Mucosa of gallbladder (tissue), 1 donor: ENCODE measurements around the gene HYAL1. TPM values are rescaled to one million over a fixed set of nuclear protein-coding genes. Genes with fewer than 3 reads are reported as not detected.
A peak's percentile ranks its signal among the peaks of the same experiment; 100 is the strongest.
"Not testable (repeated sequence)": the region's sequence is repeated elsewhere in the genome, so short reads cannot be mapped to it uniquely, and the experiment has no call there.

Experiments
- DNase-seq: peaks from one replicate; pipeline ENCODE4 v3.0.0-alpha.2; 2020; ENCODE audit warnings: low spot score
- total RNA-seq: library from RNA; stranded (reverse); gene quantifications from one replicate; pipeline ENCODE4 v1.2.1, GENCODE V29; 2021
- donor health status: DM: no; HTN: no; CAD: no.

Gene HYAL1
- total RNA-seq, 1 donor from 2014 or later, result 82.4 TPM

DNA sequence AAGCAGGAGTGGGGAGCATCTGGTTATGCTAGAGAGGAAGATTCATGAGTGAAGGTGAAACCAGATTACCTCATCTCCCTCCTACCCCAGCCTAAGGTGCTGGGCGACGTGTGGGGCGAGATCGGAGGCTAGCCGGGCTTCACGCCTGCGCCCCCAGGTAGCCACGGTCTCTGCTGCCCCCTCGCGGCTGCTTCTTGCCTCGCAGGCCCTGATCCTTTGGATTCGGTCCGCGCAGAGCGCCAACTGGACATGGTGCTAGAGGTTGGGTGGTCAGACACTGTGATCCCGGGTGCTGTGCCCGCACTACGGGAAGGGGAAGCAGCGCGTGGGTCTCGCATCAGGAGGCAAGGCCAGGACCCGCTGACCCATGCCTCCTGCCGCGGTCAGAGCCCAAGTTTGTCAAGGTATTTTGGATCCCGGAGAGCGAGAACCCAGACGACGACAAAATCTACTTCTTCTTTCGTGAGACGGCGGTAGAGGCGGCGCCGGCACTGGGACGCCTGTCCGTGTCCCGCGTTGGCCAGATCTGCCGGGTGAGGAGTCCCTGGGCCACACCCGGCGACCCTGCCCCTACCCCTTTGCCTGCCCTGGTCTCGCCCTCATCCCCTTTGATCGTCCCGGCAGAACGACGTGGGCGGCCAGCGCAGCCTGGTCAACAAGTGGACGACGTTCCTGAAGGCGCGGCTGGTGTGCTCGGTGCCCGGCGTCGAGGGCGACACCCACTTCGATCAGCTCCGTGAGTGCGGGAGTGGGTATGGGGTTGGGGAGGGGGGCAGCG, 30.3 kb downstream of the HYAL1 start:
- DNase-seq, result peak; percentile 85

DNA sequence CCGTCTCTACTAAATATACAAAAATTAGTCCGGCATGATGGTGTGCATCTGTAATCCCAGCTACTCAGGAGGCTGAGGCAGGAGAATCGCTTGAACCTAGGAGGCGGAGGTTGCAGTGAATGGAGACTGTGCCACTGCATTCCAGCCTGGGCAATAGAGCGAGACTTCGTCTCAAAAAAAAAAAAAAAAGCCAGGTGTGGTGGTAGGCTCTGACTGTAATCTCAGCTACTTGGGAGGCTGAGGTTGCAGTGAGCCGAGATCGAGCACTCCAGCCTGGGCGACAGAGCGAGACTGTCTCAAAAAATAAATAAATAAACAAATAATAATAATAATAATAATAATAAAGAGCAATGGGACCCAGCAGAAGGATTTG, 30.9 kb downstream of the HYAL1 start:
- not testable (repeated sequence) for DNase-seq

DNA sequence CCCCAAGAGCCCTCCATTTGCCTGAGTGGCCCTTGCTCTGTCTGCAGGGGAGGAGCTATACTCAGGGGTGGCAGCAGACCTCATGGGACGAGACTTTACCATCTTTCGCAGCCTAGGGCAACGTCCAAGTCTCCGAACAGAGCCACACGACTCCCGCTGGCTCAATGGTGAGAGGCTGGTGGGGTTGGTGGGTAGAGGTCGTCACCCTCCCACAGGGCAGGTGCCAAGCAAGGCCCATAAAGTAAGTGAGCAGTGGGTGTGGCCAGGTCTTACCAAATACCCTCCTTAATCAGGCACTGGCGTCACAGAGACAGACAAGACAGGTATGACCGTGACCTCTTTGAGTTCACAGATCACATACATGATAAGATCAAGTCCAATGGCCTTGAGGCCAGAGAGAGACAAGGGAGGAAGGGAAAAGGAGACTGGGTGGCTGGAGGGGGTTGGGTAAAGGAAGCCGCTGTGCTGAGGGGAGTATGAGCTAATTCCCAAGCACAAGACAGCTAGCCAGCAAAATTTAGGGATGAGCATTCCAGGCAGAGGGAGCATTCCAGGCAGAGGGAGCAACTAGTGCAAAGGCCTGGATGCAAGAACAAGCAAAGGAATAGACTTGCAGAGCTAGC, 31.9 kb downstream of the HYAL1 start:
- DNase-seq, result no peak

DNA sequence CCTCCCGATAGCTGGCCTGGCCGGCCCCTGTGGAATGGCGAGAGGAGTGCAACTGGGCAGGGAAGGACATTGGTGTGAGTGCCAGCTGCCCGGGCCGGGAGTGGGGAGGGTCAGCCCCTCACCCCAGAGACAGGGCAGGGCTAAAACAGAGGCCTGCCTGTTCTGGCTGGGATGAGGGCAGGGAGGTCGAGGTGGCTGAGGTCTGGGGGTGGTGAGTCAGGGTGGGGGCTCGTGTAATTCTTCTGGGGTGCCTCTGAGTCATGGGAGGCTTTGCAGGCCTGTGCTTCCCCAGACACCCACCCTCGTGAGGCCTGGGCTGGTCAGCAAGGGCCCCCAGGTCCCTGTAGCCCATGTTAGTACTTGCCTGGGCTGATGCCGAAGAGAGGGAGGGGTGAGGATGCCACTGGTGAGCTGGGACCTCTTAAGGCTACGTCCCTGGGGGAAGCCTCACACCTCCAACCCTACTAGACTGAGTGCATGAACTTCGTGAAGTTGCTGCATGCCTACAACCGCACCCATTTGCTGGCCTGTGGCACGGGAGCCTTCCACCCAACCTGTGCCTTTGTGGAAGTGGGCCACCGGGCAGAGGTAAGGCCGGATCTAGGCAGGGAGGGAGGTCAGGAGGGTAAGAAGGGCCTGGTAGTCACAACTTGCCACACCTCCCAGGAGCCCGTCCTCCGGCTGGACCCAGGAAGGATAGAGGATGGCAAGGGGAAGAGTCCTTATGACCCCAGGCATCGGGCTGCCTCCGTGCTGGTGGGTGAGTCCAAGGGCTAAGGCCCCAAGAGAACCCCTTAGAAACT, 32.8 kb downstream of the HYAL1 start:
- DNase-seq, result no peak

DNA sequence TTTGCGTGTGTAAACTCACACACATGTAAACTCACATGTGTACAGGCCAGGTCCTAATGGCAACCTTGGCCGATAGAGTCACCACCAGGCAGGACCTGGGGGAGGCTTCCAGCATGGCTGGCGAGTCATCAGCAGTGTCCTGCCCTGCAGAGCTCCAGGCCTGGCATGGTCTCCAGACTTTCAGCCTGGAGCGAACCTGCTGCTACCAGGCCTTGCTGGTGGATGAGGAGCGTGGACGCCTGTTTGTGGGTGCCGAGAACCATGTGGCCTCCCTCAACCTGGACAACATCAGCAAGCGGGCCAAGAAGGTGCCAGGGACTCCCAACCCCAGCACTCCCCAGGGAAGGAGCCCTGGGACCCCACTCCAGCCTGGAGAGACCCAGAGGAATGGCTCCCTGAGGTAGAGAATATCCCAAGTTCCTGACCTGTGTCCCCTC, 33.4 kb downstream of the HYAL1 start:
- no peak for DNase-seq

DNA sequence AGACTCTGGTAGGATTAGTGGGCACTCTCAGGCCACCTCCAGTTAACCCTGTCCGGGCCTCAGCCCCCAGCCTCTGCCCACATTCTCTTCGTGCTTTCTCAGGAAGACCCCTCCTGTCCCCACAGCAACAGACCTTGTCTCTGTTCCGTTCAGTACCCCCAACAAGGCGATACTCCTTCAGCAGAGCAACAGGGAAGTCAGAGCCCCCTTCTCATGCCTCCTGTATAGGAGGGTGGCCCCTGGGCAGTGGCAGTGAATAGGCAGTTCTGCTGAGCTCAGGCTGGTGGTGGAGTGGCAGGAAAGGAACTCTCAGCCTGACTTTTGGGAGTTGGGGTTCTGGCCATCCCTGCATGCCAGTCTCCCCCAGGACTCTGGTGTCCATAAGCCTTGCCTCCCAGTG, 33.9 kb downstream of the HYAL1 start:
- no peak for DNase-seq

DNA sequence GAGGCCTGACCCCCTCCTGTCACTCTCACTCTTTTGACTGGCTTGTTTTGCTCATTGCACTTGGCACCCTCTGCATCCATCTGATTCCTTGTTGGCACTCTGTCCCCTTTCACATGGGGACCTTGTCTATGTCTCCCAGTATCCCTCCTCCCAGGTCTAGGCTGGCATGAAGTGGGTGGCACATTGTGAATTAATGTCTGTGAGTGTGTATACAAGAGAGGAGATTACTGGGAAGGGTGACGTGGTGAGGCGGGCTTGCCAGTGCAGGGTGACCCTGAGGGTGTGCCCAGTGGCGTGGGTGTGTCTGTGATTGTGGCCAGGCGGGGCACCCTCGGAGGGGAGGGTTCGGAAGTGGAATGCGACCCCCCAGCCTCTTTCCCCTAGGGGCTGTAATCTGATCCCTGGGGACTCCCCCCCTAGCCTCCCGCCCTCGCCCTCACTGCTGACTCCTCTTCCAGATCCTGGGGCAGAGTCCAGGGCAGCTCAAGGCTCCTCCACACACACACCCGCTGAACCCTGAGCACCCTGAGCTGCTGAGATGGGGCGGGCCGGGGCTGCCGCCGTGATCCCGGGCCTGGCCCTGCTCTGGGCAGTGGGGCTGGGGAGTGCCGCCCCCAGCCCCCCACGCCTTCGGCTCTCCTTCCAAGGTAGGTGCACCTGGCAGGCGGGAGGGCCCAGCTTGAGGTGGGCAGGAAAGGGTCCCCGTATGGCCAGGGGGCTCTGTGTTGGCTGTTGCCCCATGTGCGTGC, 34.5 kb downstream of the HYAL1 start, which contains the start of gene SEMA3B:
Gene SEMA3B (plus strand): TSS at position 445 of the 749 bp plus-strand sequence. CDS start 94 bp downstream, at position 539.
- peak; percentile 84 for DNase-seq

DNA sequence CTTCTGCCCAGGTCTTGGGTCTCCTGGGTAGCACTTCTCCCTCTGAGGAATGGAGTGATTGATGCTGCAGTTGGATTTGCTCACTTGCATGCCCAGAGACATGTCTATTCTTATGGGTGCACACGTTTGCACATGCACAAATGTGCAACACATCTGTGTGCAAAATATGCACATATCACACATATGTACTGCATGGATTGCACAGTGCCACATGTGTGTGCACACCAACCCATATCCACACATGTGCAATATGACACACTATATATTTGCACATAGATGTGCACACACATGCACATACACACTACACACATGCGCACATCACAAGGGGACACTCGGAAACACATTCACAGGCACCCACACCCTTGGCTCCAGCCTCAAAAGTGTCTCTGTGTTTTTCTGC, 35.1 kb downstream of the HYAL1 start:
- DNase-seq, result no peak

DNA sequence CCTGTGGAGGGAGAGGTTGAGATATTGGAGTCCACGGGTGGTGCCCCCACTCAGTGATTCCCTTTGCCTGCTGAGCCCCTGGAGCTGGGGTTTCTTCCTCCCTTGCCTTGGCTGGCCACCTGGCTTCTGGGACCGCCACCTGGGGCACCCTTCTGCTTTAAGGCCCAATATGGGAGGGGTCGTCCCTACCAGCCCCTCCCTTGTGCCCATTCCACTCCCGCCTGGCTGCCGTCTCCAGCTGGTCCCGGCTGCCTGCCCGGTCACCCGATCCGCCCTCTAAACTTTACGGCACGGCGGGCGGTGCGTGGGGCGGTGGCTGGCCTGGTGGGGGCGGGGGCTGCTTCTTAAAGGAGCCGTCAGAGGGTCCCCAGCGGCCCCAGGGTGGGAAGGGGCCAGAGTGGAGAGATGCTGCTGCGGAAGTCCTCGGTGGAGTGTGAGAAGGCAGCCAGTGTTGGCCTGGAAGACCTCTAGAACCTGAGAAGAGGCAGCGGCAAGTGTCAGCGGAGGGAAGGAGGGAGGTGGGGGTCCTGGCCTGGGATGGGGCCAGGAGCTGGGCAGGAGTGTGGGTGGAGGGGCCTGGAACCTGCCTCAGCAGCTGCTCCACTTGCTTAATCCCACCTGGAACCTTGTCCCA, 36.0 kb downstream of the HYAL1 start:
- DNase-seq, result peak; percentile 66

DNA sequence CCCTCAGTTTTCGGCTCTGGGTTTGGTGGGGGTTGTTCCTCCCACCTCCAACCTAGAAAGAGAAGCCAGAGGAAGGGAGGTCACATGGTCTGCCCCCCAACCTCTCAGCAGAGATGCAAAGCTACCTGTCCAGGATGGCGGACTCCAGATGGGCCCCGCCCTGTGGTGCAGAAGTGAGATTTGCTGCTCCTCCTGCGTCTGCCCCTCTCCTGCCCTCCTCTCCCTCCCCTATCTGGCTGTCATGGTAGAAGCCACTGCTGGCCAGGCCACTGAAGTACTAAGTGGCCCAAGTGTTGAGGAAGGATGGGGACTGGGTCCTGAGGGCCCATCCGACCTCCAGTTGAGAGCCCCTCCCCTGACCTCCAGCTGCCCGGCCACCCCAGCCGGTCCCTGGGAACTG, 36.5 kb downstream of the HYAL1 start:
- no peak for DNase-seq

DNA sequence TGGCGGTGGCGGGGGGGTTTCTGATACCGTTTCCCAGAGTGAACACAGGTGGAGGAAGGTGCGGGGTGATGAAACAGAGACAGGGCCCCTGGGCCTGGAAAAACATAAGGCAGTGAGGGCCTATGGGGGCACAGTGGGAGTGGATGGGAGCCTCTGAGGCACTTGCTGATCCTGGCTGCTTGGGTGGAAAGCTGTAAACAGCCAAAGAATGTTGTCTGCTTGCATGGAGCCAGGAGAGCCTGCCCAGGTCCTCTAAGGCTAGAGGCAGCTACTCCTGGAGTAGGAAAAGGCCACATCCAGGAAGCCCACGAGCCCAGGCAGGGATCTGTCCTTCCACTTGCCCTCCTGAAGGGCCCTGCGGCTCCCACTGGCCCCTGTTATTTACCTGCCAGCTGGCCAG, 37.4 kb downstream of the HYAL1 start:
- DNase-seq, result no peak

DNA sequence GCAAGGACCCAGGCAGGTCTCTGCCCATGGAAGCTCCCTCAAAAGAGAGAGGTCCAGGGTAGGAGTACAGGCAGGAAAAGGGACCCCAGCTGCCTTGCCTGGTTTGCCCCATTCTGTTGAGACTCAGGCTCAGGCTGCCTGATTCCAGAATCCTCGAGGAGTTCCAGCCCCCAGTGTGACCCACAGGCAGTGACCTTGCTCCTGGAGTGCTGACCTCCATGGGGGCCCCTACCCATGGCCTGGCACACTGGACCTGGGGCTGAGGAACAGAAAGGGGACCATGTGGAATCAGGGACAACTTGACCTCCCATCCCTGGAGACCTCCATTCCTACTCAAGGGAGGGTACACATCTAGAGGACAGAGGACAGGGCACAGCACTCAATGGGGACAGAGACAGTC, 37.8 kb downstream of the HYAL1 start:
- no peak for DNase-seq

DNA sequence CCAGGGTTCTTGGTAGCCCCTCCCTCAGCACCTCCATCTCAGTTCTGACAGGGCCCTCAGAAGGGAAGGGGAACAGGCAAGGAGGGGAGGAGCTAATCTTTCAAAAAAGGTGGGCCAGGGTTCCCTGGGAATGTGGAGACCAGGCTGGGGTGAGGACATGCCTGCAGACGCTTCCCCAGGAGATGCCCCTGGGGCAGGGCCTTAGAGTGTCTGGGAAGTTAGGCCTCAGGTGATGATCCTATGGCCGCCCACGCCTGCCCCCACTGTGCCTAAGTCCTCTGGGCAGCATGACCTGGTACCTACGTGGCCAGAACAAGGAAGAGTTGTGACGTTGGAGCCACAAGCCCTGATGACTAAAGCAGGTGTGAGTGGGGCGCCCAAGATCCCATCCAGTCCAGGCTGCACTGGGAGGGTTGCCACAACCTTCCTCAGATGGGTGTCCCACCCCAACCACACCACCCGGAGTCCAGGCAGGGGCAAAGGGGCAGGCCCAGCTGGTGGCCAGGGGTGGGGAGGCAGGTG, 38.3 kb downstream of the HYAL1 start:
- no peak for DNase-seq

DNA sequence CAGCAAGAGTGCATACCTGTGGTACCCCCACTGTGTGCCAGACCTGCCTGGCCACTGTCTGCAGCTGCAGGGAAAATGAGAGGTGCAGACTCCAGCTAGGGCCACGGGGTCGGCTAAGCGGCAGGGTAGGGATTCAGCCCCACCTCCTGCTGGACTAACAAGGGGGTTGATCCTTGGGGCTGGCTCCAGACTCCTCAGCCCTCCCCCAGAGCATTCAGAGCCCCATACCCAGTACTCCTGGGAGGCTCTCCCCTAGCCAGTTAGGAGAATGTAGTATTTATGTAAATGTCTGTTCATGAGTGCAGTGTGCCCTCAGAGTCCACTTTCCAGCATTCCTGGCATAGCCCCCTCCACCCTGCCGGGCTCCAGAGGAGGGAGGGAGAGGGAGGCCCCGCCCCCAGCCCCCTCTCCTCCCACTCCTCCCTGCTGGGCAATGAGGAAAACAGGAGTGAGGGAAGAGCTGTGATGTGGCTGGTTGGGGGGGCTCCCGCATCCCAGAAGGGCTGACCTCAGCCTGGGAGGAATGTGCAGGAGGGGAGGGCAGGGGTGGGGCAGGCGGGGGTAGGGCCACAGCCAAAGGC, 38.9 kb downstream of the HYAL1 start:
- DNase-seq, result peak; percentile 78

DNA sequence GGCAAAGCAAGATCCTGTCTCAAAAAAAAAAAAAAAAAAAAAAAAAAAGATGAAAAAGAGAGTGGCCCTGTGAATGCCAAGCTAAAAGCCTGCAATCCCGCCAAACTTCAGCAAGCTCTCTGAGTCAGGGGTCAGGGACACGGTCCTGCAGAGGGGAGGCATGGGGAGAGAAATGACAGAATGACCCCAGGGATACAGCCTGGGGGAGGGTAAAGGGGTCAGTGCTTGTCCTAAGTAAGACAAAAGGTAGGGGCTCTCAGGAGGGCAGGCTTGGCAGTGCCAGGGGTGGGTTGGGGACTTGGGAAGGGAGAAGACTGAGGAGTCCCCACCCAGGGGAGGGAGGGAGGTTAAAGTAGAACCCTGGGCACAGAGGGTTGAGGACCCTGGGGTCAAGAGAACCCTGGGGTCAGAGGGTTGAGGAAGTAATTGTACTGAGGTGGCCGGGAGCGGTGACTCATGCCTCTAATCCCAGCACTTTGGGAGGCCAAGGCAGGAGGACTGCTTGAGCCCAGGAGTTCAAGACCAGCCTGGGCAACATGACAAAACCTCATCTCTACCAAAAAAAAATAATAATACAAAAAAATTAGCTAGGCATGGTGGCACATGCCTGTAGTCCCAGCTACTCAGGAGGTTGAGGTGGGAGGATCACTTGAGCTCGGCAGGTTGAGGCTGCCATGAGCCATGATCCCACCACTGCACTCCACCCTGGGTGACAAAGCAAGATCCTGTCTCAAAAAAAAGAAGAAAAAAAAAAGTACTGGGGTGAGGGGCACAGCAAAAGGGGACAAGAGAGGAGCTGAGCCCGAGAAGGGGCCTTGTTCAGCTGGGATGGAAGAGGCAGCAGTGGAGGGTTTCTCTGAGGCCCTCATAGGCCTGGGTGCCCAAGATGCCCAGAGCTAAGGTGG, 39.6 kb downstream of the HYAL1 start:
- no peak for DNase-seq

DNA sequence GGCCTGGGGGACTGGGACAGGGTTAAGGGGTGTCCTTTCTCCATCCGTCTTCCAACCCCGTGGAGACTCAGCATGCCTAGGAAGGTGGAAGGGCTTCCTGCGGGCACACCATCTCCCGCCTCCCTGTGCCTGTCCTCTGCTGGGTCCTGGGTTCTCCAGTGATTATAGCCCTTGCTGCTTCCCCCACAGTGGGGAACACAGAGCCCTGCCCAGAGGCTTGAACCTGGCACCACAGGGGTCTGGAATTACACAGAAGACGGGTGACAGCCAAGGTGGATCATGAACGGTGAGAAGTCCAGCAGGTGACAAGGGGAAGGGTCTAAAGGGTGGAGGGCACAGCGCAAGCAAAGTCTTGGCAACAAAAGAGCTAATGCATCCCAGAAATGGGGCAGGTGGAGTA, 40.6 kb downstream of the HYAL1 start:
- no peak for DNase-seq

DNA sequence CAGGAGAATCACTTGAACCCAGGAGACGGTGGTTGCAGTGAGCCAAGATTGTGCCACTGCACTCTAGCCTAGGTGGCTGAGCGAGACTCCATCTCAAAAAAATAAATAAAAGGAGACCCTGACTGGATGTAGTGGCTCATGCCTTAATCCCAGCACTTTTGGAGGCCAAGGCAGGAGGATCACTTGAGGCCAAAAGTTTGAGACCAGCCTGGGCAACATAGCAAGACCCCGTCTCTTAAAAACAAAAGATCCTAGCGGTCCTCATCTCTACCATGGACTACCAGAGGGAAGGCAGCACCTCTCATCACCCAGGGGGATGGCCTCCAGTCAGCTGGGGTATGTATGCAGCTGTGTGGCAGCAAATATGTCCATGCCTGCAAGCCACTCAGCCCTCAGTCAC, 41.2 kb downstream of the HYAL1 start:
- DNase-seq, result not testable (repeated sequence)

DNA sequence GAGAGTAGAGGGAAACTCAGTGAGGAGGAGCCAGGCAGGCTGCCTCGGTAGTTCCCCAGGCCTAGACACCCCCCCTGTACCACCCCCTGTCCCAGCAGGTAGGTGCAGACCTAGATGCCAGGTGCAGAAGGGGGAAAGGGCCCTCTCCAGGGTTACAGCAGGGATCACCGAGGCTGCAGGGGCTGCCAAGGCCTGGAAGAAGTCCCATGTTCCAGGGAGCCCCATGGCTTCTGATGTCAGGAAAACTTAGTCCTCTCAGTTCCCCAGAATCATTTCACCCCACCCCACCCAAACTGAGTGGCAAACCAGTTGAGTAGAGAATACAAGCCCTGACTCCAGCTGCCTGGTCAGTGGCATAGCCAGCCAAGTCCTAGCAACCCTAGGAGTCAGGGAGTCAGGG, 41.9 kb downstream of the HYAL1 start:
- no peak for DNase-seq

DNA sequence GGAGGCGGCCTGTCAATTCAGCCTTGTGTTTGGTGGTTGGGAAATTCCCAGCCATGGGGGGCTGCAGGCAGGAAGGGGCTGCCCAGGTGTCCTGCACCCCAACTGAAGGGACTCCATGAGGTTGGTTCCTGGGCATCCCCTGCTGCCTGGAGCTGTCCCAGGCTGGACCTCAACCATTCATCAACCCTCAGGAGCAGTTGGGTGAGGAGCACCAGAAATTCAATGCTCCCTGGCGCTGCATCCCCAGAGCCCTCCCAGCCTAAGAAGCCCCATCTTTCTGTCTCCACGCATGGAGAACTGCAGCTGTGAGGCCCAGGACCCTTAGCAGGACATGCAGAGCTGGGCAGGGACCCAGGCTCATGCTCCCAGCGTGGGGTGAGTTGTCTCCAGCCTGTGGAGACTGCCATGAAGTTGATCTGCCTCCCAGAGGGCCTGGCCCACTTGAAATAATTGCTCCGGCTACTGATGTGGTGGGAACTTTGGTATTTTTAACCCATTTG, 42.4 kb downstream of the HYAL1 start:
- no peak for DNase-seq
